GM12878 (cell line): ENCODE results near the gene RNF150. TPM values are rescaled to one million over a fixed set of nuclear protein-coding genes. Genes with fewer than 3 reads are reported as not detected.

ENCODE experiments used
- ATAC-seq: fragments of 200-7000 bp; cut with Tn5 transposase; 3 replicates; pipeline ENCODE4 v1.9.1; 2020; ENCODE audit warnings: mild to moderate bottlenecking, moderate library complexity
- BruUV-seq: library from RNA; stranded (reverse); fragments of 400-500 nt; replicated peaks from 2 replicates; lab custom pipeline; 2021; lab: Mats Ljungman, UMichigan
- CTCF ChIA-PET: fragments of 300-600 bp; sonication (Branson Sonifier 250); formaldehyde crosslinking; extraction: SDS; loops from one replicate; lab custom pipeline; 2021; ENCODE audit warnings: inconsistent platforms; lab: Yijun Ruan, JAX
- POLR2A ChIA-PET: fragments of 350-600 bp; formaldehyde crosslinking; extraction: SDS; loops from one replicate; lab custom pipeline; 2021; ENCODE audit warnings: inconsistent platforms; lab: Charles Lee
- RAD21 ChIA-PET: fragments of 300-600 bp; sonication (Branson Sonifier 250); formaldehyde crosslinking; loops from one replicate; lab custom pipeline; 2023; ENCODE audit warnings: antibody characterized with exemption; ENCODE audit not compliant: unreplicated experiment; lab: Charles Lee
- SMC1A ChIA-PET: fragments of 300-600 bp; sonication (Branson Sonifier 250); formaldehyde crosslinking; loops from one replicate; lab custom pipeline; 2023; ENCODE audit not compliant: unreplicated experiment, uncharacterized antibody; lab: Charles Lee
- DNase-seq: peaks from one replicate; pipeline ENCODE4 v3.0.0-alpha.2; 2011; ENCODE audit warnings: low read depth, low spot score
- FAIRE-seq: peaks from 3 replicates; lab custom pipeline; 2011; peaks lifted over from hg19 to GRCh38; lab: Jason Lieb, UNC
- H2AFZ ChIP-seq: 2 replicates; pipeline ENCODE4 v1.6.0; 2011; ENCODE audit warnings: low read depth, low read length, control low read depth; ENCODE audit not compliant: control insufficient read depth
- H3K27ac ChIP-seq: 2 replicates; pipeline ENCODE4 v1.5.1; 2011; ENCODE audit warnings: control low read depth; ENCODE audit not compliant: control insufficient read depth, insufficient read depth
- H3K27me3 ChIP-seq, 2 experiments: replicated peaks in 1 of 2; 2 replicates each; pipeline versions ENCODE4 v1.6.0 to v1.6.1; 2011; ENCODE audit warnings: low read length in 1 of 2; ENCODE audit not compliant: control insufficient read depth in 2 of 2, insufficient read depth in 2 of 2
- H3K36me3 ChIP-seq, 2 experiments: 2 replicates each; pipeline ENCODE4 v1.5.1; 2011; ENCODE audit warnings: low read length in 1 of 2; ENCODE audit not compliant: control insufficient read depth in 2 of 2, insufficient read depth in 2 of 2
- H3K4me1 ChIP-seq: 2 replicates; pipeline ENCODE4 v1.6.1; 2011; ENCODE audit warnings: mild to moderate bottlenecking, low read length, moderate library complexity, mixed read lengths; ENCODE audit not compliant: control insufficient read depth, insufficient read depth
- H3K4me2 ChIP-seq: 2 replicates; pipeline ENCODE4 v1.6.0; 2011; ENCODE audit warnings: control low read depth; ENCODE audit not compliant: control insufficient read depth, insufficient read depth
- H3K4me3 ChIP-seq: fragments of 200-600 bp; sonication (generic); 2 replicates; pipeline ENCODE4 v1.5.1; 2016
- H3K79me2 ChIP-seq: 2 replicates; pipeline ENCODE4 v1.6.0; 2011; ENCODE audit warnings: low read length; ENCODE audit not compliant: control insufficient read depth, insufficient read depth
- H3K9ac ChIP-seq: 2 replicates; pipeline ENCODE4 v1.8.0; 2011; ENCODE audit warnings: low read length, control low read depth, mixed read lengths; ENCODE audit not compliant: control insufficient read depth, insufficient read depth
- H3K9me3 ChIP-seq: replicated peaks from 3 replicates; pipeline ENCODE4 v1.5.1; 2011; ENCODE audit warnings: mild to moderate bottlenecking, low read length; ENCODE audit not compliant: control insufficient read depth, insufficient read depth
- H4K20me1 ChIP-seq: 2 replicates; pipeline ENCODE4 v1.6.0; 2011; ENCODE audit not compliant: control insufficient read depth, insufficient read depth
- ASH2L ChIP-seq: fragments of 300-600, 200-600 bp; sonication (generic); IDR thresholded peaks from 2 replicates; pipeline ENCODE4 v1.6.1; 2017; ENCODE audit warnings: low read depth, mild to moderate bottlenecking, borderline replicate concordance
- CHD4 ChIP-seq: fragments of 200-600 bp; sonication (generic); IDR thresholded peaks from 2 replicates; pipeline ENCODE4 v1.6.1; 2016; ENCODE audit warnings: mild to moderate bottlenecking
- HDAC6 ChIP-seq: fragments of 200-600 bp; sonication (generic); IDR thresholded peaks from one replicate; pipeline ENCODE4 v1.8.0; 2017; ENCODE audit warnings: antibody characterized with exemption; ENCODE audit not compliant: unreplicated experiment
- NR2C2 ChIP-seq: IDR thresholded peaks from 2 replicates; pipeline ENCODE4 v1.6.1; 2011; ENCODE audit warnings: borderline replicate concordance, low read depth; ENCODE audit not compliant: control insufficient read depth, insufficient read length
- RUNX3 ChIP-seq: IDR thresholded peaks from 2 replicates; pipeline ENCODE4 v1.6.1; 2012; ENCODE audit warnings: low read length, inconsistent platforms
- SREBF1 ChIP-seq: IDR thresholded peaks from 2 replicates; pipeline ENCODE4 v1.6.1; 2012; ENCODE audit warnings: mild to moderate bottlenecking, low read length
- STAT1 ChIP-seq: fragments of 450-650 bp; conservative IDR thresholded peaks from 2 replicates; pipeline ENCODE4 v1.6.1; 2014; ENCODE audit warnings: antibody characterized with exemption, mild to moderate bottlenecking
- SUPT20H ChIP-seq: IDR thresholded peaks from 2 replicates; pipeline ENCODE4 v1.6.1; 2011; ENCODE audit warnings: low read depth, mild to moderate bottlenecking, low read length, moderate library complexity, borderline replicate concordance; ENCODE audit not compliant: control insufficient read depth
- SUZ12 ChIP-seq: fragments of 200-600 bp; sonication (generic); IDR thresholded peaks from one replicate; pipeline ENCODE4 v1.6.1; 2018; ENCODE audit warnings: antibody characterized with exemption, mild to moderate bottlenecking; ENCODE audit not compliant: unreplicated experiment
- TCF12 ChIP-seq: IDR thresholded peaks from 2 replicates; pipeline ENCODE4 v1.6.1; 2011; ENCODE audit warnings: low read depth, mild to moderate bottlenecking, low read length
- TCF3 ChIP-seq: IDR thresholded peaks from 2 replicates; pipeline ENCODE4 v1.6.1; 2012; ENCODE audit warnings: low read depth, mild to moderate bottlenecking, low read length, borderline replicate concordance; ENCODE audit not compliant: insufficient read depth
- ZBTB4 ChIP-seq: fragments of 450-650 bp; formaldehyde crosslinking; IDR thresholded peaks from 2 replicates; pipeline ENCODE4 v1.4.0; 2022; ENCODE audit warnings: mild to moderate bottlenecking, moderate library complexity
- WGBS: methylation state at CpG from one replicate; pipeline ENCODE4 v1.1.6; 2016; ENCODE audit warnings: low lambda C conversion rate; ENCODE audit not compliant: insufficient replicate concordance, insufficient coverage; ENCODE audit errors: missing lambda C conversion rate; 5-methylcytosine and 5-hydroxymethylcytosine counted together
- in situ Hi-C: fragments of 300-500 bp; cut with MboI; formaldehyde crosslinking; loops from 9 replicates; pipeline ENCODE4 v1.14.3; 2018; ENCODE audit warnings: mixed read lengths
- intact Hi-C: fragments of 100-400 bp; cut with micrococcal nuclease; formaldehyde crosslinking; loops from one replicate; pipeline ENCODE4 v1.14.2; 2022; ENCODE audit not compliant: unreplicated experiment
- polyA plus RNA-seq, 11 experiments: library from polyadenylated mRNA; depleted of rRNA in 4 of 11; unstranded in 6 of 11; stranded (reverse) in 5 of 11; fragments of >200 nt; fragmentation: Nextera tagmentation in 4 of 11; fragmentation: Illumina TruSeq in 1 of 11; extraction: Ambion mirVana in 4 of 11; extraction: Trizol in 1 of 11; gene quantifications; 1 replicate in 1 of 11; 2 replicates in 10 of 11; pipeline versions ENCODE4 v1.2.1 to v1.2.3, GENCODE V29; 2011 to 2016; ENCODE audit warnings: inconsistent platforms in 2 of 11, missing spikeins in 2 of 11, low read depth in 1 of 11
- total RNA-seq, 4 experiments: library from RNA; depleted of rRNA in 3 of 4; stranded (reverse); fragments of >200 nt in 3 of 4; fragmentation: Illumina TruSeq in 1 of 4; extraction: Trizol in 1 of 4; gene quantifications; 2 replicates each; pipeline versions ENCODE4 v1.2.1 to v1.2.3, GENCODE V29; 2013 to 2021
- TF ChIP-seq, protein P1 (sequence below): fragments of 450-650 bp; IDR thresholded peaks from 2 replicates; pipeline ENCODE4 v1.6.1; 2017; ENCODE audit warnings: mild to moderate bottlenecking, moderate library complexity

Gene RNF150
- total and polyA plus RNA-seq, 10 of the 15 experiments (the other 5 are each of a cell fraction or from before 2014, with no cell fraction given) = 0.01 to 2.3 (median 0.04) TPM; not detected in 6

- BruUV-seq = no TSS peak
- intact Hi-C loops = no loop called here
- WGBS = 0% methylated on average over 1 of the region's 1 CpG
- ChIA-PET POLR2A (no interaction called here), RAD21 (no interaction called here), SMC1A (no interaction called here), CTCF (no interaction called here)
- Histone ChIP-seq H3K9ac (no peak overlapping the region), H3K79me2 (no peaks in the 10 kb centered on the region), H4K20me1 (no peaks in the 10 kb centered on the region), H2AFZ (no peak overlapping the region), H3K27ac (no peak overlapping the region), H3K4me2 (no peak overlapping the region), H3K36me3 (no peaks in the 10 kb centered on the region), H3K4me1 (no peaks in the 10 kb centered on the region)
- FAIRE-seq = no peak
- ATAC-seq = no peak
- TF ChIP-seq SREBF1 (no peak), HDAC6 (no peak), ASH2L (no peak), TCF3 (no peak), TCF12 (no peak), STAT1 (no peak), ZBTB4 (CRISPR knock-in tag) (no peak), NR2C2 (no peak), RUNX3 (no peak), SUPT20H (no peak), SUZ12 (no peak), CHD4 (no peak)
- TF ChIP-seq, protein P1, sequence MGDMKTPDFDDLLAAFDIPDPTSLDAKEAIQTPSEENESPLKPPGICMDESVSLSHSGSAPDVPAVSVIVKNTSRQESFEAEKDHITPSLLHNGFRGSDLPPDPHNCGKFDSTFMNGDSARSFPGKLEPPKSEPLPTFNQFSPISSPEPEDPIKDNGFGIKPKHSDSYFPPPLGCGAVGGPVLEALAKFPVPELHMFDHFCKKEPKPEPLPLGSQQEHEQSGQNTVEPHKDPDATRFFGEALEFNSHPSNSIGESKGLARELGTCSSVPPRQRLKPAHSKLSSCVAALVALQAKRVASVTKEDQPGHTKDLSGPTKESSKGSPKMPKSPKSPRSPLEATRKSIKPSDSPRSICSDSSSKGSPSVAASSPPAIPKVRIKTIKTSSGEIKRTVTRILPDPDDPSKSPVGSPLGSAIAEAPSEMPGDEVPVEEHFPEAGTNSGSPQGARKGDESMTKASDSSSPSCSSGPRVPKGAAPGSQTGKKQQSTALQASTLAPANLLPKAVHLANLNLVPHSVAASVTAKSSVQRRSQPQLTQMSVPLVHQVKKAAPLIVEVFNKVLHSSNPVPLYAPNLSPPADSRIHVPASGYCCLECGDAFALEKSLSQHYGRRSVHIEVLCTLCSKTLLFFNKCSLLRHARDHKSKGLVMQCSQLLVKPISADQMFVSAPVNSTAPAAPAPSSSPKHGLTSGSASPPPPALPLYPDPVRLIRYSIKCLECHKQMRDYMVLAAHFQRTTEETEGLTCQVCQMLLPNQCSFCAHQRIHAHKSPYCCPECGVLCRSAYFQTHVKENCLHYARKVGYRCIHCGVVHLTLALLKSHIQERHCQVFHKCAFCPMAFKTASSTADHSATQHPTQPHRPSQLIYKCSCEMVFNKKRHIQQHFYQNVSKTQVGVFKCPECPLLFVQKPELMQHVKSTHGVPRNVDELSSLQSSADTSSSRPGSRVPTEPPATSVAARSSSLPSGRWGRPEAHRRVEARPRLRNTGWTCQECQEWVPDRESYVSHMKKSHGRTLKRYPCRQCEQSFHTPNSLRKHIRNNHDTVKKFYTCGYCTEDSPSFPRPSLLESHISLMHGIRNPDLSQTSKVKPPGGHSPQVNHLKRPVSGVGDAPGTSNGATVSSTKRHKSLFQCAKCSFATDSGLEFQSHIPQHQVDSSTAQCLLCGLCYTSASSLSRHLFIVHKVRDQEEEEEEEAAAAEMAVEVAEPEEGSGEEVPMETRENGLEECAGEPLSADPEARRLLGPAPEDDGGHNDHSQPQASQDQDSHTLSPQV = no peak
- TF ChIP-seq, all 136 proteins: peak for 0
- no peak for DNase-seq
- H3K9me3 ChIP-seq = no peaks in the 10 kb centered on the region
- no peak overlapping the region for H3K4me3 ChIP-seq
- H3K27me3 ChIP-seq = no peaks in the 10 kb centered on the region
- in situ Hi-C loops = no loop called here
These were observed 15.3 kb downstream of the RNF150 start for GRCh38 chr4:141117935-141118334.
